HUDEP-2 (cell line): ENCODE data around the gene TMA7B.
"Not testable (repeated sequence)": the region's sequence is repeated elsewhere in the genome, so short reads cannot be mapped to it uniquely, and the experiment has no call there.

Source experiments
- DNase-seq, 76 experiments: peaks; one replicate each; lab custom pipeline; 2025; ENCODE audit not compliant: unreplicated experiment in 76 of 76; lab: John Stamatoyannopoulos, UW

The TMA7B gene

DNA sequence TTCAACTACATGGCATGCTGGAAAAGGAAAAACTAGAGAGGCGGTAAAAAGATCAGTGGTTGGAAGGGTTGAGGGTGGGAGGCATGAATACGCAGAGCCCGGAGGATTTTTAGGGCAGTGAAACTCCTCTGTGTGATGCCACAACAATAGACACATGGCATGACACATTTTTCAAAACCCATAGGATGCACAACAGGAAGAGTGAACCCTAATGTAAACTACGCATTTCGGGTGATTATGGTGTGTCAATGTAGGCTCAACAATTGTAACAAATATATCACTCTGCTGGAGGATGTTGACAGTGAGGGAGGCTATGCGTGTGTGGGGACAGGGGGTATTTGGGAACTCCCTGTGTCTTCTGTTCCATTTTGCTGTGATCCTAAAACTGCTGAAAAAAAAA is 18.9 kb downstream of the TMA7B start:
- DNase-seq, result no peak

DNA sequence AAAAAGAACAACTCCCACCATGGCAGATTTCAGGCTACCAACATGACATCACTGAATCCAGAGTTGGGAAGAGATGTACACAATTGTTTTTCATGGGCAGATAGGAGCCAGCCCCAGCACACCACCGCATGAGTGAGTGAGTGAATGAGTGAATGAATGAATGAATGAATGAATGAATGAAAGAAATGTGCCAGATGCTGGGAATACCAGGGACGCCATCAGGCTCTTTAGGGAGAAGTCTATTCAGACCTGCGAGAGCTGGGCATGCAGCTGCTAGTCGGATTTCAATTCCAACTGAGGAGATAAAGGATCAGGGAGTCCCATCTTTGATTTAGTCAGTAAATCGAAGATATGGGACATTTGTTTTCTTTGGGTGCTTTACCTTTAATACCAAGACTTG is 19.3 kb downstream of the TMA7B start:
- no peak for DNase-seq

DNA sequence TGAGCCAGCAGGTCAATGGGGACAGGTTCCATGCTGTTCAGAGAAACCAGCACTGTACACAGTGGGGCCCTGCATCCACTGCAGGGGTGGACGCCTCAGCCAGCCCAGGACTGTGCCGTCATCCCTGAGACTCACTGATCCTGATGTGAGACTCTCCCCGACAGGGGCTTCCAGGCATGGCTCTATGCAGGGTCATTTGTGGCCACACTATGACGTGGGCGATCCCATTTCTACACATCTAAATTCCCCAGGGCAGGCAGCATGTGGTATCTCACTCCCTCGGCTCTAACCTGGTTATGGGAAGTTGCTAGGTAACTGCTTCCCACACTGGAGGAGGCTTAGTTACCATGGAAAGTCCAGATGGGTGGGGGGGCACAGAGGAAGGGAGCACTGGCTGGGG is 20.4 kb downstream of the TMA7B start:
- DNase-seq, result no peak

DNA sequence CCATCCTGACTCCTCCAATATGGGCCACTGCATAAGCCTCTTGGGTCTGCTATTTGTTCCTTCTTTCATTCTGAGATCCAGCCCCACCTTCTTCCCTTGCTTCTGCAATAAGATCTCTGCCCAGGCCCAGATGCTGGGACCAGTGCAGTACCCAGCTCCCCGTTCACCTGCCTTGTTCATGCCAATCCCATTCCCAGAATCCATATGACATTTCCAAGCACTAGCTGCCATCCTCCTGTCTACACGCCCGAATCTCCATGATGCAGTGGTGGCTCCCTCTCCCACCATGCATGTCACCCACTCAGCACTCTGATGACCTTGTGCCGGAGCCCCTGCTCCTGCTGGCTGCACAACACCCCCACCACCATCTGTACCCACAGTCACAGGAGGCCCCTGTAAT is 23.1 kb downstream of the TMA7B start:
- no peak for DNase-seq

DNA sequence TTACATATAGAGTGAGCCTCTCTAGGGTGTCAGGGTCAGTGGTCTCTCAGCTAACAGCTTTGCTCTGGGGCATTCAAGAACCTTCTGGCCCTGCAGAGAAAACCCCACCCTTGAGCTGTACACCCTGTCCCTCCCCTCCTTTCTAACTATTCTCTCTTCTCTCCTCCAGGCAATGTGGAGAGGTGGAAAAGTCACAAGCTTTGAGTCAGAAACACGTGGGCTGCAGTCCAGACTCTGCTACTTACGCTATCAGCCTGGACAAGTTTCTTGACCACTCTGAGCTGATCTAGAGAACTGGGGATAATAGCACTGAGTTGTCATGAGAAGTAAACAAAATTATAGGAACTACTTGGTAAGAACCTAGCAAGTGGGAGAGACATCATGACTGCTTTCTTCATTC is 23.8 kb downstream of the TMA7B start:
- DNase-seq, result peak in 9 of 76 experiments; percentile 11 to 56 (median 29)

DNA sequence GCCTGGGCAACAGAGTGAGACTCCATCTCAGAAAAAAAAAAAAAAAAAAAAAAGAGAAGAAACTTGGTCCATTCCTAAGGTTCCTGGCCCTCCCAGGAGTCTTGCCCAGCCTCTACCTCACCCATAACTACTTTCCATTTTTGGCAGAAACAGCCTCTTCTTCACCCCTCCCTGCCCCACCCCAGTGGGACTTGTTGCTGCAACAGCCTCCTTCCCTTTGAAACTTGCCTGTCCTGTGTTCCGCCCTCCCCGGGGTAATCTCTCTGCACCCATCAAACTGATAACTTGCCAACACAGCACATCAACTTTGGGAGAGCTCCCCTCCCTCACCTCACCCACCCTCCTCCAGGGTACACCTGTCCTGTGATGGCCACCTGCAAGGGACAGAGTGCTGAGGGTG is 24.5 kb downstream of the TMA7B start:
- peak in 61 of 76 experiments; percentile 7 to 75 (median 47) for DNase-seq

DNA sequence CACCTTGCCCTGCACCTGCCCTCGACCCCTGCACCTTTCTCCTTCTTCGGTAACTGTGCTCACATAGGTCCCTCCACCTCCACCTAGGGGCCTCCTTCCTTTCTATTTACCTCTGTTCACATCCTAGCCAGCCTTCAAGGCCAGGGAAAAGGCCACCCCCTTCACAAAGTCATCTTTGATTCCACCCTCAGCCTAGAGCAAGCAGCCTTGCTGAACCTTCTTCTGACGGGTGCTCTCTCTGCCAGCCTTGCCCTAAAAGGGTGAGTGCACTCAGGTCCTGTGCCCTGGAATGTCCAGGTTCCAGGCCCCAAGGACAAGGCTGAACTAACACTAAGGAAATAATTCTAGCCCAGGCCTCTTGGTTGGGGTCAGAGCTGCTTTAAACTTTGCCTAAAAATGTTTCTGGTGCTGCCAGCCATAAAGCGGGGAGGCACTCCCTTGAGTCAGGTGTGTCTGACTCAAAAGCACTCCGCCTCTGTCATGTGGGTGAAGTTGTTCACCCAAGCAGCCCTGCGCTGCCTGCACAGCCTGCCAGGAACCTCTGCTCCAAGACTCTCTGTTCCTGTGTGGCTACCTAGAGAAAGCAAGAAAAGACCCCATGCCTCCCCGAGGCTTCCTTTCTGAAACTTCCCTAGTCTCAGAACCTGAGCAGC is 25.3 kb downstream of the TMA7B start:
- peak in 27 of 76 experiments; percentile 12 to 56 (median 32) for DNase-seq

DNA sequence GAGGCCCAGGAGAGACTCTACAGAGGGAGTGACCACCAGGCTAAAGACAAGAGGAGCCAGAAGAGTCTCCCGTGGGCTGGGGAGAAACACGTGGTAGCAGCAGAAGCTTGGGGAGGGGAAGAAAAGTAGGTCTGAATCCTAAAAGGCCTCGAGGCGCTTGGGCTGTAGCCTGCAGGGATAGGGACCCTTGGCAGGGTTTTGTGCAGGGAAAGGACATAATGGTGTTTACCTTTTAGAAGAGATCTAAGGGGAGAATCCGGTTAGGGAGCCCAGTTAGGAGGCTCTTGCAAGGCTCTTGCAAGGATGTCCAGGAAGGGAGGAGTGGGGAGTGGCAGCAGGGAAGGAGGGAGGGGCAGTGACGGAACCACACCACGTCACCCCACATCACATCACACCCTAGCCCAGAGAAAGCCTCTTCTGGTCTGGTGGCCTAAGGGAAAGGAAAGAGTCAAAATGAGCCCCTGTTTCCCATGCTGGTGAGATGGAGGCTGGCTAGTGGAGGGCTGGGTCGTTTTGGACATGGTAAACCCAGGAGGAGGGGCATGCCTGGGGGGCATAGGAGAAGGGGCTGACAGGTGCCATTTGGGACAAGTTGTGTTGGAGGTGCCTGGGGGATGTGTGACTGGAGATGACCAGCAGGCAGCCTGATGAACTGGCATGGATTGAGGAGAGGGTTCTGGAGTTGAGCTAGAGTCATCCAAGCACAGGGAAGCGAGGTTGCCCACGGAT is 28.4 kb downstream of the TMA7B start:
- DNase-seq, result peak in 27 of 76 experiments; percentile 9 to 63 (median 30)

DNA sequence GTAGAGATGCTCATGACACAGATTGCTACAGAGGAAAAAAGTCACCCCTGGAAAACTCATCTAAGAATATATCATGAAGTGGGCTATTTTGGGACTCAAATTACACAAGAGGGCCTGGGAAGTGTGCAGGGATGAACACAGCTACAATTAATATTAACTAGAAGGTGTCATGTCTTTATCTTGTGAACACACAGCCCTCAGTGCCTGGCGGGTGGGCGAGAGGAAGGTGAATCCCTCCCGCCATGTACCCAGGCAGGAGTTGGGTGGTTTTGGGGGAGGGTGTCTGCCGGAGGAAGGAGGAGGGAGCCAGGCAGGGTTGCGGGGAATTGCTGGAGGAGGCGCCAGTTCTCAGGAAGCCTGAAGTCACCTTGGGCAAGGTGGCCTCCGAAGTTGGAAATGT is 29.4 kb downstream of the TMA7B start:
- DNase-seq, result no peak

DNA sequence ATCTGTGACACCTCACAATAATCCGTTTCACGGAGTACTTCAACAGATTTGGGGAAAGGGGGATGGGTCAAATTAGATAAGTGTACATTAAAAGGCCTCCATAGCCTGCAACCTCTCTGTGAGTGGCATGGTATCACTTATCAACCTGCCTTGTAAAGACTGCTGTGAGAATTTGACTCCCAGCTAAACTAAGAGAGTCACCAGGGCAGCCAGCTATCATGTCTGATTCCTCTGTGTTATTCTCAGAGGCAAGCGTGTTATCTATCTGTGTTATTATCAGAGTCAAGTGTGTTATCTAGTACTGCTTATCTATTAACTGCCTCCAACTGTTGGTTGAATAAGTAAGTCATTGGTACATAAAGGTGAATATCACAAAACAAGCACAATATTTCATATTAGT is 30.5 kb downstream of the TMA7B start:
- peak in 25 of 76 experiments; percentile 13 to 67 (median 37) for DNase-seq

DNA sequence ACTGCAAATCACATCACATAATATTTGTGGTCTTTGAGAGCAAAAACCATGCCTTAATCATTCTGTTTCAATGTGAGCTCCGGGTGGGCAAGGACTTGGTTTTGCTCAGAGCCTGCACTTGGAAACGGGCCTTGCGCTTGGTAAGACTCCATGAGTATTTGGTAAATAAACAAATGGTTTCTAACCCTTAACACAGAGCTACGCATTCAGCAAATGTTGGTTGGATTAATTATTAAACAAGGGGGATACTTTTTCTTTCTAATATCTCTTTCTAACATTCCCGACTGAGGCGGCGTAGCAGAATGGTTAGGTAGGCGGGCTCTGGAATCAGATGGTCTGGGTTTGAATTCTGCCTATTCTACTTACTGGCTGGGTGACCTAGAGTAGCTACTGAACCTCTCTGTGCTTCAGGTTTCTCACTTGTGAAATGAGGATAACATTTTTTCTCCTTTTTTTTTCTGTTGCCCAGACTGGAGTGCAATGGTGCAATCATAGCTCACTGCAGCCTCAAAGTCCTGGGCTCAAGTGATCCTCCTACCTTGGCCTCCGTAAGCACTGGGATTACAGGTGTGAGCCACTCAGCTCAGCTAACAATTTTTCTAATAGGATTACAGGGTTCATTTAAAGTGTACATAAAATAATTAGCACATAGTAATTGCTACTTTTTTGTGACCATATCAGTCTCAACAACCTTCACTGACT is 31.1 kb downstream of the TMA7B start:
- peak in 1 of 76 experiments; percentile 7 for DNase-seq

DNA sequence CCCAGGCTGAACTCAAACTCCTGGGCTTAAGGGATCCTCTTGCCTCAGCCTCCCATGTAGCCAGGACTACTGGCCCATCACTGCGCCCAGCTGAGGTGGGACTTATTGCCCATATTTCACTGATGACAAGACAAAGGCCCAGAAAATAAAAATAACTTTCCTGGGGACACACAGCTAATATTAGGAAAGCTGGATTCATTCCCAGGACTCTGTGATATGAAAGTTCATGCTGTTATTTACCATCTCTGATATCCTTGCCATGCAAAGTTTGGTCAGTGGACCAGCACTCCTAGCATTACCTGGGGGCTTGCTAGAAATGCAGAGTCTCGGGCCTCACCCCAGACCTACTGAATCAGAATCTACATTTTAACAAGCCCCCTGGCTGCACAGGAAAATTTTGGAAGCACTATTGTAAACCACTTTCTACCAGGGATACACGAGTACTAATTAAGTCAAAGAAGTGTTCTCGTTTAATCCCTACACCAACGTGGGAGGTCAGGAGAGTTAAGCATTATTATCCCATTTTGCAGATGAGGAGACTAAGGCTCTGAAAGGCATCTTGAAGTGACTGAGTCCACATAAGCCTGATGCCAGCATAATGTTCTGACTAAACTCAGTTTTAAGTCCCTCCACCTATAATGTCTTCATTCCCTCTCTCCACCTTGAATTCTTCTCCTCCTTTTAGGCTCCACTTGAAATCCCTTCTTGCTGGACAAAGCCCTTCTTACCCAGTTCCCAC is 32.1 kb downstream of the TMA7B start:
- DNase-seq, result no peak

DNA sequence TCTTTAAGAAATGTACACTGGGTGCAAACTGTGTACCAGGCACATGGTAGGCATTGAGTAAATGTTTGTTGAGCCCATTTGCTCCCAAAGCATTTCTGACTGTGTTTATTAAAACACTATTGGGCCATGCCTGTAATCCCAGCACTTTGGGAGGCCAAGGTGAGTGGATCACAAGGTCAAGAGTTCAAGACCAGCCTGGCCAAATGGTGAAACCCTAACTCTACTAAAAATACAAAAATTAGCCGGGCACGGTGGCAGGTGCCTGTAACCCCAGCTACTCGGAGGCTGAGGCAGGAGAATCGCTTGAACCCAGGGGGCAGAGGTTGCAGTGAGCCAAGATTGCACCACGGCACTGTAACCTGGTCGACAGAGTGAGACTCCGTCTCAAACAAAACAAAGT is 32.7 kb downstream of the TMA7B start:
- not testable (repeated sequence) for DNase-seq

DNA sequence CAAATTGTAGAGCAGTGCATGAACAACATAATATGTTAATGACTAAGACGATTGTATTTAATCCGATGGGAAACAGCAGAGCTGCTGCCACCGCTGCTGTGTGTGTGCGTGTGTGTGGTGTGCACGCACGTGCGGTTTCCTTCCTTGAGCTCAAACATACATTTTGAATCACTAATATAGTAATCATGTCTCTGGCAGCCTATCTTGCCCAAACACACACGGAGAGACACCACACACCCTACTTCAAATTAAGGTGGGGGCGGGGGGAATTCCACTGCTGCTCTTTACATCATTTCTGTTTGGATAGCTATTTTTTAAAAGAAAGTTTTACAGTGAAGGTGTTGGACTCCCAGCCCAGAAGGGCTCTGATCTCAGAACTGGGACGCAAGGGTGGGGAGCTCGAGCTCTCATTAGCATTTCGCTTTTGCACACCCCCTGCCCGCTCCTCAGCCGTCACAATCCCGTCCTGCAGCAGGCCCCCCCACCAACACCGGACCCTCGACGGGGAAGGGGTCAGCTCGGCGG is 33.9 kb downstream of the TMA7B start:
- DNase-seq, result peak in 72 of 76 experiments; percentile 27 to 90 (median 74)

DNA sequence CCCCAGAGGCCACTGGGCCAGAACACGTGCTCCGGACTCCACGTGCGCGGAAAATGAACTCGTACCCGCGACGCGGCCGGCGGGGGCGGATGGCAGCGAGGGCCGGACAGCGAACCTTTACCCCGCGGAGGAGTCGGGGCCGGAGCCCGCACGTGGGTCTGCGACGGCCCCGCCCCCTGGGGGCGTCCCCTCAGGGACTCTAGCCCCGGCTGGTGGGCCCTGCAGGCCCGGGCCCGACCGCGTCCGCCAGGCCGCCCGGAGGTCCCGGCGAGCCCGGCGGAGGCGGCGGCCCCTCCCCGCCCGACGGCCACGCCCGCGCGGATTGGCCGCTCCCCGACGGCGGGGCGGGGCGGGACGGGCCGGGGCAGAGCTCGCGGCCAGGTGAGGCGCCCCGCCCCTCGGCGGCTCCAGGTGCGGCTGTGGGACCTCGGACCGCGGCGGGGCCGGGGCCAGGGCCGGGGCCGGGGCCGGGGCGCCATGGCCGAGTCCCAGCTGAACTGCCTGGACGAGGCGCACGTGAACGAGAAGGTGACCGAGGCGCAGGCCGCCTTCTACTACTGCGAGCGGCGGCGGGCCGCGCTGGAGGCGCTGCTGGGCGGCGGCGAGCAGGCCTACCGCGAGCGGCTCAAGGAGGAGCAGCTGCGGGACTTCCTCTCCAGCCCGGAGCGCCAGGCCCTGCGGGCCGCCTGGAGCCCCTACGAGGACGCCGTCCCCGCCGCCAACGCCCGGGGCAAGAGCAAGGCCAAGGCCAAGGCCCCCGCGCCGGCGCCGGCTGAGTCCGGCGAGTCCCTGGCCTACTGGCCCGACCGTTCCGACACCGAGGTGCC is 34.6 kb downstream of the TMA7B start, which contains the start of gene FAM83F:
Gene FAM83F (plus strand): TSS at position 389 of the 827 bp plus-strand sequence. CDS start 89 bp downstream, at position 478.
- DNase-seq, result peak in 68 of 76 experiments; percentile 30 to 88 (median 67)

DNA sequence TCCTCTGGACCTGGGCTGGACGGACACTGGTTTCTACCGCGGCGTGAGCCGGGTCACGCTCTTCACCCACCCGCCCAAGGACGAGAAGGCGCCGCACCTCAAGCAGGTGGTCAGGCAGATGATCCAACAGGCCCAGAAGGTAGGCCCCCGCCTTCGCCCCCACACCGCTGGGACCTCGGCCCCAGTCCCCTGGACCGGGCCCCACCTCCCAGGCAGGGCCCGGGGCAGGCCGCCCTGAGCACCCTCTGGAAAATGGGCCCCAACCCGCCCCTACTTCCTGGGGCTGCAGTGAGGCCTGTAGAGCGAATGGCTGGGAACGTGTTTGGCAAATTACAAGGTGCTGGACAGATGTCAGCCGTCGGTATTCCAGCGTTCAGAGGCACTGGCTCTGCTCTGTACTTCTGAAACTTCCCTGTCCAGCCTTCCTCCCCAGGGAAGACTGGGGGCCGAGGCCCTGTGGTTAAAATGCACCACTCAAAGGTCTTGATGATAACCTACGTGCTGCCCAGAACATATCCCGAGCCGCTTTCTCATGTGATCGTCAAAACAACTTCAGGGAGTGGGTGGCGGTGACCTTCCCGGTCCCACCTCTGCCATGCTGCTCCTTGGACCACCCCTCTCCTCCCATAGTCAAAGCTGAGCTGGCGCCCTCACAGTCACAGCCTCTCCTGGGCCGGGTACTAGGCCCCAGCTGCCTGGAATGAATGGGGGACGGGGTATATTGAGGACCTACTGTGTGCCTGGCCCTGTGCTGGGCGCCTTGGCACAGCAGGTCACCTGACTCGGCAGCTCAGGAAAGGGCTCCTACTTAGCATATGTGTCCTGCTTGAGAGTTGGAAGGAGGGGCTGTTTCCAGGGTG is 35.4 kb downstream of the TMA7B start:
- DNase-seq, result peak in 38 of 76 experiments; percentile 20 to 66 (median 41)

DNA sequence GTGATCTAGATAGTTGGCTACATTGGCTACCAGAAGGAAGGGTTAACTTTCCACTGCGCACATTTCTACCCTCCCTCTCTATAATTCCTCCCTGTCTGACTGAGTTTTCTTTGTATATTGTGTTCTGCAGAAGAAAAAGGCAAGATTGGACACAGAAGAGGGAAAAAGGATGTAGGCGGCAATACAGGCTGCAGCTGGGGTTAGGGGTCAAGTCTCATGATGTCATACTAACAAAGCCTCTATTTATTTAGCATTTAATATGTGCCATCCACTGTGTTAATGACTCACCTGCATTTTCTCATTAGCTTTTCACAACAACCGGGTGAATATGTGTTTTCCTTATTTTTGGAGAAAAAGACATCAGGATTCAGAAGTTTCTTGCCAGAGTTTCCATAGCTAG is 36.5 kb downstream of the TMA7B start:
- DNase-seq, result no peak

DNA sequence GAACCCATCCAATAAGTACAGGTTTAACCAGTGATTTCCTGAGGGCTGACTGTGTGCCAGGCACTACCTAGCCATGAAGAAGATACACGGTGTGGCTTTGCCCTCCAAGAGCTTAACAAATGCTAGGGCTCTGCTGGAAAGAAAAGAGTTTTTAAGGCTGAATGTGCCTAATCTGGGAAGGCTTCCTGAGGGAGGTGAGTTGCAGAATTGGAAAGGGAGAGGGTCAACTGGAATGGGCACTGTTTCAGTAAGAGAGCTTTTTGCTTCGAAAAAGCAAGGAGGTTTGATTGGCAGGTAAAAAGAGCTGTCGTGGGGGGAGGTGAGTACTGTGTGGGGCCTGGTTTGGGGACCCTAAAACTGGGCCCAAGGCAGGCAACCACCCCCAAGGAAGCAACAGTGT is 37.2 kb downstream of the TMA7B start:
- DNase-seq, result no peak
